Neural progenitor cell (in vitro differentiated cells): Measurements from ENCODE around the gene OR8H3.

ENCODE experiments used
- CTCF ChIP-seq: fragments of 200-600 bp; sonication (generic); IDR thresholded peaks from 2 replicates; pipeline ENCODE4 v1.5.1; 2017; ENCODE audit warnings: antibody characterized with exemption, mild to moderate bottlenecking
- EZH2phosphoT487 ChIP-seq: fragments of 200-600 bp; sonication (generic); IDR thresholded peaks from 2 replicates; pipeline ENCODE4 v1.6.1; 2017; ENCODE audit warnings: antibody characterized with exemption

GRCh38 chr11:56122073-56122472 lies at the start of gene OR8H3:
- TF ChIP-seq CTCF: no peak
- no peak for TF ChIP-seq EZH2phosphoT487
